ENCODE measurements around the gene MANBA.

DNA sequence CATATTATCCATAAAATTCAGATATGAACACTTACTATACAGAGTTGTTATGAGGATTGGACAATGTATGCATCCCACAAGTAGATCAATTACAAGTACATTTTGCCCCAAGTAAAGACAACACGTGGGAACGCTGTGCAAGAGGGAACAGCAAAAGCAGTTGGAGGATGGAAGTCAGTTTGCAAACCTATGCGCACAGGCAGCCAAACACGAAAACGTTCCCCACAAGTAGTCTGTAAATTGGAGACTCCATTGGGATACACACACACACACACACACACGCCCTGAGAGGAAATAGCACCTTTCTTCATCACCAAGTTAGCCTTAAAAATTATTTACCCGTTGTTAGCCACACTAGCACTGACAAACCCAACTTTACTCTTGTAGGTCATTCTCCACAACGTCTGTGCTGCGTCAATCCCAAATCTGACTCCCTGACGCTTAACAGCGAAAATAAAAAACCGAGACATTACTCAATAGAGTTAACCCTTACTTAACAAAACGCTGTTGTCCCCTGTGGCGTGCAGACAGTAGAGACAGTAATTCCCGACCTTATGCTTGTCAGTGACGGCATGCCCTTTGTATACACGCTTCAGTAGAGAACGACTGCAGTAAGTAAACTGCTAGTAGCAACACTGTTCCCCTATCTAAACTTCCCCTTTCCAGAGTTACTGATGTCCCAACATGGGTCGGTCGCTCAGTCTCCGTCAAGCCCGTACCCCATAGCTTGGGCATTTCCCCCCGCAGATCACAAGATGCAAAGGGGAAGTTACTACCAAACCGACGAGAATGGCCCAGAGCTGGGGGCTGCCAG, 730 bp downstream of the MANBA start:
- TF ChIP-seq, protein P1, sequence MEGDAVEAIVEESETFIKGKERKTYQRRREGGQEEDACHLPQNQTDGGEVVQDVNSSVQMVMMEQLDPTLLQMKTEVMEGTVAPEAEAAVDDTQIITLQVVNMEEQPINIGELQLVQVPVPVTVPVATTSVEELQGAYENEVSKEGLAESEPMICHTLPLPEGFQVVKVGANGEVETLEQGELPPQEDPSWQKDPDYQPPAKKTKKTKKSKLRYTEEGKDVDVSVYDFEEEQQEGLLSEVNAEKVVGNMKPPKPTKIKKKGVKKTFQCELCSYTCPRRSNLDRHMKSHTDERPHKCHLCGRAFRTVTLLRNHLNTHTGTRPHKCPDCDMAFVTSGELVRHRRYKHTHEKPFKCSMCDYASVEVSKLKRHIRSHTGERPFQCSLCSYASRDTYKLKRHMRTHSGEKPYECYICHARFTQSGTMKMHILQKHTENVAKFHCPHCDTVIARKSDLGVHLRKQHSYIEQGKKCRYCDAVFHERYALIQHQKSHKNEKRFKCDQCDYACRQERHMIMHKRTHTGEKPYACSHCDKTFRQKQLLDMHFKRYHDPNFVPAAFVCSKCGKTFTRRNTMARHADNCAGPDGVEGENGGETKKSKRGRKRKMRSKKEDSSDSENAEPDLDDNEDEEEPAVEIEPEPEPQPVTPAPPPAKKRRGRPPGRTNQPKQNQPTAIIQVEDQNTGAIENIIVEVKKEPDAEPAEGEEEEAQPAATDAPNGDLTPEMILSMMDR (IDR thresholded peaks at IDR 0.05; ENCODE audit: insufficient read depth, low read length, poor library complexity, severe bottlenecking), result no peak
- TF ChIP-seq EZH2phosphoT487 (conservative IDR thresholded peaks at IDR 0.05; ENCODE audit: low read length), result no peak
